ENCODE results near the gene SPATA20. TPM values are rescaled to one million over a fixed set of nuclear protein-coding genes. Genes with fewer than 3 reads are reported as not detected.

The SPATA20 gene
- total RNA-seq, 3 donors from 2014 or later = 54.3 to 95.3 (median 65.4) TPM

- no peak for TF ChIP-seq CTCF (IDR thresholded peaks at IDR 0.05)
- no peaks in the 10 kb centered on the region for H3K9me3 ChIP-seq
- no peak overlapping the region for H3K4me3 ChIP-seq
- H3K36me3 ChIP-seq (ENCODE audit: low read depth) = no peaks in the 10 kb centered on the region
- no peak for ATAC-seq
- no peaks in the 10 kb centered on the region for H3K4me1 ChIP-seq (ENCODE audit: low read depth)
- intact Hi-C loops (cut with DNase I, micrococcal nuclease) = no loop called here
- DNase-seq = no peak
These were observed 38.4 kb downstream of the SPATA20 start for GRCh38 chr17:50585346-50585745.

- intact Hi-C loops (cut with DNase I, micrococcal nuclease) = no loop called here
- ATAC-seq = no peak
- Histone ChIP-seq H3K9me3 (no peaks in the 10 kb centered on the region), H3K4me1 (ENCODE audit: low read depth) (no peaks in the 10 kb centered on the region), H3K4me3 (no peak overlapping the region), H3K36me3 (ENCODE audit: low read depth) (no peaks in the 10 kb centered on the region)
- DNase-seq = no peak
- no peak for TF ChIP-seq CTCF (IDR thresholded peaks at IDR 0.05)
These were observed 38.9 kb downstream of the SPATA20 start for GRCh38 chr17:50585891-50586290.

- Histone ChIP-seq H3K9me3 (no peaks in the 10 kb centered on the region), H3K36me3 (ENCODE audit: low read depth) (no peaks in the 10 kb centered on the region), H3K4me1 (ENCODE audit: low read depth) (no peaks in the 10 kb centered on the region), H3K4me3 (no peak overlapping the region)
- intact Hi-C loops (cut with DNase I, micrococcal nuclease) = no loop called here
- no peak for ATAC-seq
- no peak for TF ChIP-seq CTCF (IDR thresholded peaks at IDR 0.05)
- no peak for DNase-seq
These were observed 39.7 kb downstream of the SPATA20 start for GRCh38 chr17:50586421-50587247.

GRCh38 chr17:50587571-50587970, 40.6 kb downstream of the SPATA20 start:
- Histone ChIP-seq H3K4me3 (no peak overlapping the region), H3K9me3 (no peaks in the 10 kb centered on the region), H3K36me3 (ENCODE audit: low read depth) (no peaks in the 10 kb centered on the region), H3K4me1 (ENCODE audit: low read depth) (no peaks in the 10 kb centered on the region)
- intact Hi-C loops (cut with DNase I, micrococcal nuclease) = no loop called here
- DNase-seq = no peak
- ATAC-seq = no peak
- no peak for TF ChIP-seq CTCF (IDR thresholded peaks at IDR 0.05)

GRCh38 chr17:50588391-50589049, 41.5 kb downstream of the SPATA20 start:
- no peak overlapping the region for H3K4me3 ChIP-seq
- no peaks in the 10 kb centered on the region for H3K36me3 ChIP-seq (ENCODE audit: low read depth)
- TF ChIP-seq CTCF (IDR thresholded peaks at IDR 0.05) = no peak
- DNase-seq = no peak
- H3K9me3 ChIP-seq = no peaks in the 10 kb centered on the region
- H3K4me1 ChIP-seq (ENCODE audit: low read depth) = no peaks in the 10 kb centered on the region
- ATAC-seq = no peak
- intact Hi-C loops (cut with DNase I, micrococcal nuclease) = no loop called here
